H1 (cell line): ENCODE results near the gene TMEM144. TPM values are rescaled to one million over a fixed set of nuclear protein-coding genes. Genes with fewer than 3 reads are reported as not detected.

Source experiments
- CTCF ChIA-PET: fragments of 300-600 bp; sonication (Branson Sonifier 250); formaldehyde crosslinking; loops from one replicate; lab custom pipeline; 2021; ENCODE audit not compliant: partially characterized antibody; lab: Charles Lee
- POLR2A ChIA-PET: fragments of 300-600 bp; sonication (Branson Sonifier 250); formaldehyde crosslinking; loops from one replicate; lab custom pipeline; 2021; ENCODE audit warnings: inconsistent platforms; ENCODE audit not compliant: partially characterized antibody; lab: Charles Lee
- DNase-seq, 2 experiments: peaks; one replicate each; pipeline versions ENCODE4 v3.0.0 to v3.0.0-alpha.2; 2010 to 2022; ENCODE audit warnings: low spot score in 2 of 2, low read depth in 1 of 2, mixed read lengths in 1 of 2
- FAIRE-seq: peaks from 2 replicates; lab custom pipeline; 2011; peaks lifted over from hg19 to GRCh38; lab: Jason Lieb, UNC
- H2AFZ ChIP-seq: 2 replicates; pipeline ENCODE4 v1.8.1; 2012; ENCODE audit warnings: low read length, inconsistent platforms
- H2AK5ac ChIP-seq: 2 replicates; pipeline ENCODE4 v1.6.1; 2013; ENCODE audit warnings: low read depth, low read length
- H2BK120ac ChIP-seq: replicated peaks from 2 replicates; pipeline ENCODE3; 2013; ENCODE audit warnings: low read depth, low read length, inconsistent platforms
- H2BK12ac ChIP-seq: 2 replicates; pipeline ENCODE4 v1.6.1; 2013; ENCODE audit warnings: low read depth, low read length
- H2BK15ac ChIP-seq: 2 replicates; pipeline ENCODE4 v1.6.1; 2013; ENCODE audit warnings: low read length
- H2BK20ac ChIP-seq: 2 replicates; pipeline ENCODE4 v1.6.1; 2013; ENCODE audit warnings: low read length
- H2BK5ac ChIP-seq: 2 replicates; pipeline ENCODE4 v1.6.1; 2013; ENCODE audit warnings: low read depth, low read length
- H3K14ac ChIP-seq: 2 replicates; pipeline ENCODE4 v1.6.1; 2013; ENCODE audit warnings: inconsistent platforms; ENCODE audit not compliant: insufficient read length
- H3K18ac ChIP-seq: 2 replicates; pipeline ENCODE4 v1.6.1; 2013; ENCODE audit warnings: low read length; ENCODE audit errors: extremely low read depth
- H3K23ac ChIP-seq: 2 replicates; pipeline ENCODE4 v1.6.1; 2013; ENCODE audit warnings: inconsistent platforms; ENCODE audit not compliant: insufficient read length
- H3K23me2 ChIP-seq: 2 replicates; pipeline ENCODE4 v1.6.1; 2013; ENCODE audit warnings: low read depth, low read length
- H3K27ac ChIP-seq: 2 replicates; pipeline ENCODE4 v1.6.1; 2011; ENCODE audit warnings: low read depth, low read length, inconsistent platforms
- H3K27me3 ChIP-seq, 4 experiments: replicated peaks in 1 of 4; 1 replicate in 1 of 4; 2 replicates in 3 of 4; pipeline versions ENCODE4 v1.6.1 to v1.8.1; 2011 to 2013; ENCODE audit warnings: low read length in 3 of 4, mild to moderate bottlenecking in 3 of 4, inconsistent platforms in 2 of 4, mixed read lengths in 2 of 4, moderate library complexity in 1 of 4; ENCODE audit not compliant: control insufficient read depth in 3 of 4, insufficient read depth in 3 of 4; ENCODE audit errors: extremely low read depth in 1 of 4
- H3K36me3 ChIP-seq, 4 experiments: 2 replicates each; pipeline versions ENCODE4 v1.6.1 to v1.8.1; 2011 to 2013; ENCODE audit warnings: mild to moderate bottlenecking in 4 of 4, low read length in 3 of 4, moderate library complexity in 2 of 4, control low read depth in 1 of 4, inconsistent platforms in 1 of 4; ENCODE audit not compliant: insufficient read depth in 4 of 4, control insufficient read depth in 2 of 4
- H3K4ac ChIP-seq: replicated peaks from 2 replicates; pipeline ENCODE3; 2013; ENCODE audit warnings: low read length, low read depth, mixed read lengths, inconsistent platforms; ENCODE audit not compliant: insufficient read length
- H3K4me1 ChIP-seq, 4 experiments: replicated peaks in 1 of 4; 1 replicate in 1 of 4; 2 replicates in 3 of 4; pipeline versions ENCODE4 v1.6.1 to v1.8.1; 2011 to 2013; ENCODE audit warnings: low read length in 3 of 4, inconsistent platforms in 2 of 4, mixed read lengths in 1 of 4; ENCODE audit not compliant: insufficient read depth in 4 of 4, control insufficient read depth in 3 of 4
- H3K4me2 ChIP-seq, 2 experiments: 2 replicates each; pipeline versions ENCODE4 v1.6.1 to v1.8.1; 2011 to 2013; ENCODE audit warnings: low read depth in 2 of 2, low read length in 2 of 2, control low read depth in 1 of 2, inconsistent platforms in 1 of 2, mild to moderate bottlenecking in 1 of 2; ENCODE audit not compliant: insufficient read depth in 1 of 2
- H3K4me3 ChIP-seq, 4 experiments: fragments of 200-600, 300-600 bp in 1 of 4; sonication (generic), shearing (Covaris generic), sonication (Bioruptor Twin) in 1 of 4; 2 replicates each; pipeline versions ENCODE4 v1.5.1 to v1.8.1; 2011 to 2016; ENCODE audit warnings: low read length in 4 of 4, low read depth in 3 of 4, control low read depth in 2 of 4, inconsistent platforms in 2 of 4, mild to moderate bottlenecking in 2 of 4, mixed read lengths in 1 of 4, moderate library complexity in 1 of 4; ENCODE audit not compliant: insufficient read depth in 2 of 4; ENCODE audit errors: extremely low read depth in 1 of 4
- H3K56ac ChIP-seq: replicated peaks from 2 replicates; pipeline ENCODE3; 2013; ENCODE audit warnings: low read depth, mild to moderate bottlenecking, mixed read lengths, low read length, inconsistent platforms; ENCODE audit not compliant: insufficient read length
- H3K79me1 ChIP-seq: 2 replicates; pipeline ENCODE4 v1.6.1; 2013; ENCODE audit warnings: low read depth, low read length, control low read depth
- H3K79me2 ChIP-seq, 2 experiments: 2 replicates each; pipeline versions ENCODE4 v1.6.1 to v1.8.1; 2012 to 2013; ENCODE audit warnings: low read length in 2 of 2, mild to moderate bottlenecking in 2 of 2, inconsistent platforms in 1 of 2; ENCODE audit not compliant: insufficient read depth in 2 of 2, control insufficient read depth in 1 of 2
- H3K9ac ChIP-seq, 4 experiments: replicated peaks in 1 of 4; 1 replicate in 1 of 4; 2 replicates in 3 of 4; pipeline versions ENCODE4 v1.6.1 to v1.8.1; 2011 to 2013; ENCODE audit warnings: low read depth in 3 of 4, low read length in 3 of 4, control low read depth in 2 of 4, mild to moderate bottlenecking in 2 of 4, moderate library complexity in 2 of 4, inconsistent platforms in 1 of 4; ENCODE audit errors: extremely low read depth in 1 of 4
- H3K9me3 ChIP-seq, 2 experiments: 2 replicates each; pipeline versions ENCODE4 v1.6.1 to v1.8.1; 2012 to 2013; ENCODE audit warnings: mild to moderate bottlenecking in 2 of 2, moderate library complexity in 2 of 2, control low read depth in 1 of 2, inconsistent platforms in 1 of 2, low read depth in 1 of 2, low read length in 1 of 2, mixed read lengths in 1 of 2; ENCODE audit not compliant: insufficient read depth in 2 of 2
- H4K20me1 ChIP-seq, 2 experiments: replicated peaks in 1 of 2; 2 replicates each; pipeline versions ENCODE3 to v1.8.1; 2011 to 2013; ENCODE audit warnings: inconsistent platforms in 2 of 2, low read length in 2 of 2, mild to moderate bottlenecking in 1 of 2; ENCODE audit not compliant: insufficient read depth in 2 of 2, control insufficient read depth in 1 of 2
- H4K5ac ChIP-seq: 2 replicates; pipeline ENCODE4 v1.6.1; 2013; ENCODE audit warnings: low read length, low read depth, mixed read lengths, inconsistent platforms; ENCODE audit not compliant: insufficient read length
- H4K8ac ChIP-seq: 2 replicates; pipeline ENCODE4 v1.8.0; 2013; ENCODE audit warnings: mild to moderate bottlenecking, moderate library complexity, low read length, inconsistent platforms; ENCODE audit not compliant: insufficient read depth; ENCODE audit errors: extremely low read depth
- H4K91ac ChIP-seq: replicated peaks from 2 replicates; pipeline ENCODE3; 2013; ENCODE audit warnings: low read length, mixed read lengths, inconsistent platforms; ENCODE audit not compliant: insufficient read length
- WGBS, 2 experiments: shearing (Covaris generic) in 1 of 2; methylation state at CpG; one replicate each; pipeline versions ENCODE4 v1.1.6 to v1.1.7; 2013 to 2015; ENCODE audit warnings: low lambda C conversion rate in 2 of 2, mixed read lengths in 2 of 2, inconsistent platforms in 1 of 2, low coverage in 1 of 2, missing lambda C conversion rate in 1 of 2; ENCODE audit not compliant: insufficient replicate concordance in 2 of 2, insufficient coverage in 1 of 2, insufficient read length in 1 of 2; ENCODE audit errors: extremely low coverage in 1 of 2, missing lambda C conversion rate in 1 of 2; 5-methylcytosine and 5-hydroxymethylcytosine counted together
- polyA plus RNA-seq, 7 experiments: library from polyadenylated mRNA; depleted of rRNA in 3 of 7; stranded (reverse) in 5 of 7; unstranded in 2 of 7; fragments of >200 nt in 5 of 7; fragments of 200-250 nt in 2 of 7; gene quantifications; 1 replicate in 5 of 7; 2 replicates in 1 of 7; 4 replicates in 1 of 7; pipeline versions ENCODE4 v1.2.1 to v1.2.3, GENCODE V29; 2011 to 2013; ENCODE audit warnings: missing spikeins in 2 of 7, mixed read lengths in 2 of 7
- total RNA-seq: library from RNA; stranded (reverse); fragmentation: NEBNext Ultra II Directional; extraction: Animal tissue kit (Norgen Biotek cat#: 25700); gene quantifications from 2 replicates; pipeline ENCODE4 v1.2.1, GENCODE V29; 2021

The TMEM144 gene
- total and polyA plus RNA-seq, 2 of the 8 experiments (the other 6 are each of a cell fraction or from before 2014, with no cell fraction given): 1.9 to 2.6 TPM

DNA sequence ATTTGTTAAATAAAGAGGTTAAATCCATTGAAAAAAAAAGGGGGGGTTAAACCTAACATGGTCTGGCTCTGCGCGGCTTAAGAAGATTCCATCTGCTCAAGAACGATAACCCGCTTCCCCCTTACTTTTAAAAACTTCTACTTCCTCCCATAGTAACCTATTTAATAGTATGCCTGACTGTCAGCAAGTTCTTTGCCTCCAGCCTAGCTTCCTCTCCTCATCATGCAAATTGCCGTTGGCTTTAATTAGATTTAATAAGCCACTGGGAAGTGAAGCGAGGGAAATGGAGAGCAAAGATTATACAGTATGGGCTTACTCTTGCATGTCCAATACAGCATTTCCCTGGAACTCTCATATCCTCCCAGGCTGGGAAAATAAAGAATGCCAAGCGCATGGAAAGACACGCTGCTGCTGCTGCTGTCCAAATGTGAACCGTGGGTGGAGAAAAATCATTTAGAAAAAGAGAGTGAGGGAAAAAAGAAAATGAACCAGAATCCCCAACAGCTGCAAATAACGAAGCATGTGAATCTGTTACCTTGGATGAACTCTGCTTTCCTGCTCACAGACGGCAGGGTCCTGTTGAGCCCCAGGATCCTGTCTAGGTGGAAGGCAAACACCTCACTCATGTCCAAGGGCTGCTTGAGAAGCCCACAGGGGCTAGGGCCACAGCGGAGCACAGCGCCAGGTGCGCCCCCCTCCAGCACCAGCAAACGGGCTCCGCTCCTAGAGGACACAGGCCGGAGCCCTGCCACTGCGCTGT is 40.2 kb upstream of the TMEM144 start:
- Histone ChIP-seq H3K79me1 (no peaks in the 10 kb centered on the region), H3K9me3 (no peaks in the 10 kb centered on the region), H3K14ac (no peak overlapping the region), H2AK5ac (no peak overlapping the region), H3K23me2 (no peaks in the 10 kb centered on the region), H2BK12ac (no peak overlapping the region), H4K8ac (no peak overlapping the region), H3K9ac (no peak overlapping the region), H2BK15ac (no peak overlapping the region), H3K18ac (no peak overlapping the region), H3K4ac (no peak overlapping the region), H3K4me2 (no peak overlapping the region), H3K23ac (no peak overlapping the region), H3K4me1 (no peaks in the 10 kb centered on the region), H4K20me1 (no peaks in the 10 kb centered on the region), H3K79me2 (no peaks in the 10 kb centered on the region), H3K27ac (no peak overlapping the region), H2BK120ac (no peak overlapping the region), H4K5ac (no peak overlapping the region), H2BK20ac (no peak overlapping the region), H2BK5ac (no peak overlapping the region), H4K91ac (no peak overlapping the region), H2AFZ (no peak overlapping the region), H3K56ac (no peak overlapping the region), H3K36me3 (no peaks in the 10 kb centered on the region), H3K27me3 (no peaks in the 10 kb centered on the region), H3K4me3 (no peak overlapping the region)
- FAIRE-seq: no peak
- WGBS, 2 experiments: 99% methylated on average over 16 of the region's 18 CpGs; no CpG with 5 or more reads in 1 of the 2 experiments
- ChIA-PET CTCF (interaction anchor here (0.8 to 4.3 kb wide), 34 partner anchors 8 to 457 kb away, joined by 3 to 41 read pairs (median 4); no protein-coding TSS in a partner anchor), POLR2A (no interaction called here)
- DNase-seq: no peak
